HepG2 (cell line): ENCODE measurements around the gene ALLC. TPM values are rescaled to one million over a fixed set of nuclear protein-coding genes. Genes with fewer than 3 reads are reported as not detected.

ENCODE experiments used
- HMGXB3 ChIP-seq: sonication (generic); formaldehyde crosslinking; IDR thresholded peaks from 2 replicates; pipeline ENCODE4 v1.4.0; 2020; ENCODE audit warnings: missing genetic modification reagents, borderline replicate concordance
- HMGXB4 ChIP-seq, 2 experiments: sonication (generic) in 1 of 2; formaldehyde crosslinking in 1 of 2; IDR thresholded peaks; 2 replicates each; pipeline versions ENCODE4 v1.4.0 to v1.6.1; 2018 to 2020; ENCODE audit warnings: missing genetic modification reagents in 2 of 2, borderline replicate concordance in 1 of 2, low read depth in 1 of 2, mild to moderate bottlenecking in 1 of 2, missing biosample characterization in 1 of 2
- NFKB2 ChIP-seq: sonication (generic); formaldehyde crosslinking; IDR thresholded peaks from 2 replicates; pipeline ENCODE4 v1.4.0; 2020; ENCODE audit warnings: missing genetic modification reagents, borderline replicate concordance
- RBAK ChIP-seq: sonication (generic); formaldehyde crosslinking; IDR thresholded peaks from 2 replicates; pipeline ENCODE4 v1.5.1; 2020; ENCODE audit warnings: mild to moderate bottlenecking, missing genetic modification reagents
- SKI ChIP-seq: fragments of 450-650 bp; IDR thresholded peaks from one replicate; pipeline ENCODE4 v1.6.1; 2018; ENCODE audit warnings: mild to moderate bottlenecking; ENCODE audit not compliant: partially characterized antibody
- YEATS2 ChIP-seq: sonication (generic); formaldehyde crosslinking; IDR thresholded peaks from 2 replicates; pipeline ENCODE4 v1.4.0; 2020; ENCODE audit warnings: missing genetic modification reagents, borderline replicate concordance
- ZBTB43 ChIP-seq: sonication (generic); formaldehyde crosslinking; conservative IDR thresholded peaks from 2 replicates; pipeline ENCODE4 v1.4.0; 2020; ENCODE audit warnings: missing genetic modification reagents
- ZNF318 ChIP-seq: sonication (generic); formaldehyde crosslinking; IDR thresholded peaks from 2 replicates; pipeline ENCODE4 v1.4.0; 2020; ENCODE audit warnings: mild to moderate bottlenecking, missing genetic modification reagents
- ZNF564 ChIP-seq: sonication (generic); formaldehyde crosslinking; IDR thresholded peaks from 2 replicates; pipeline ENCODE4 v1.8.1; 2023; ENCODE audit warnings: mild to moderate bottlenecking, missing genetic modification reagents
- ZNF777 ChIP-seq: sonication (generic); formaldehyde crosslinking; IDR thresholded peaks from 2 replicates; pipeline ENCODE4 v1.4.0; 2020; ENCODE audit warnings: missing genetic modification reagents
- polyA plus RNA-seq, 8 experiments: library from polyadenylated mRNA; depleted of rRNA in 3 of 8; stranded (reverse) in 7 of 8; unstranded in 1 of 8; fragments of >200 nt; fragmentation: Illumina TruSeq in 4 of 8; extraction: Trizol in 4 of 8; gene quantifications; 2 replicates each; pipeline versions ENCODE4 v1.2.1 to v1.2.3, GENCODE V29; 2011 to 2016; ENCODE audit warnings: low read depth in 4 of 8, missing spikeins in 1 of 8, mixed read lengths in 1 of 8; ENCODE audit not compliant: insufficient read depth in 1 of 8
- total RNA-seq, 5 experiments: library from RNA; depleted of rRNA; stranded (reverse); fragments of >200 nt; fragmentation: Illumina TruSeq; extraction: Trizol; gene quantifications; 2 replicates each; pipeline ENCODE4 v1.2.3, GENCODE V29; 2016; ENCODE audit warnings: low read depth in 1 of 5

The ALLC gene
- total and polyA plus RNA-seq, 2 of the 13 experiments (the other 11 are each of a cell fraction or from before 2014, with no cell fraction given) = 0.08 to 0.11 TPM

GRCh38 chr2:3651691-3652648, 6.0 kb upstream of the ALLC start (continued):
- 0 out of 2 replicates have a peak, but pooled peaks have one; percentile 52 for TF ChIP-seq HMGXB3
- TF ChIP-seq ZBTB43 (CRISPR knock-in tag) = 0 out of 2 replicates have a peak, but pooled peaks have one; percentile 66
- peak; percentile 82; the same call in 1 of the 2 replicates for TF ChIP-seq RBAK
- peak; percentile 70; the same call in 1 of the 2 replicates for TF ChIP-seq ZNF318
- peak; percentile 48; the same call in 1 of the 2 replicates for TF ChIP-seq NFKB2
- TF ChIP-seq ZNF777 (CRISPR knock-in tag) = 0 out of 2 replicates have a peak, but pooled peaks have one; percentile 29
- TF ChIP-seq HMGXB4 (CRISPR knock-in tag; IDR thresholded peaks at IDR 0.05; ENCODE audit: borderline replicate concordance in 1 of 2, low read depth in 1 of 2) = peak in 1 of 2 experiments; percentile 44; a peak in 3 of 4 replicates
- 0 out of 2 replicates have a peak, but pooled peaks have one; percentile 25 for TF ChIP-seq YEATS2 (CRISPR knock-in tag)
- TF ChIP-seq SKI = peak; percentile 76
- peak; percentile 73; the same call in 1 of the 2 replicates for TF ChIP-seq ZNF564
